ENCODE results near the gene URAD.
"Not testable (repeated sequence)": the region's sequence is repeated elsewhere in the genome, so short reads cannot be mapped to it uniquely, and the experiment has no call there.

Gene URAD

DNA sequence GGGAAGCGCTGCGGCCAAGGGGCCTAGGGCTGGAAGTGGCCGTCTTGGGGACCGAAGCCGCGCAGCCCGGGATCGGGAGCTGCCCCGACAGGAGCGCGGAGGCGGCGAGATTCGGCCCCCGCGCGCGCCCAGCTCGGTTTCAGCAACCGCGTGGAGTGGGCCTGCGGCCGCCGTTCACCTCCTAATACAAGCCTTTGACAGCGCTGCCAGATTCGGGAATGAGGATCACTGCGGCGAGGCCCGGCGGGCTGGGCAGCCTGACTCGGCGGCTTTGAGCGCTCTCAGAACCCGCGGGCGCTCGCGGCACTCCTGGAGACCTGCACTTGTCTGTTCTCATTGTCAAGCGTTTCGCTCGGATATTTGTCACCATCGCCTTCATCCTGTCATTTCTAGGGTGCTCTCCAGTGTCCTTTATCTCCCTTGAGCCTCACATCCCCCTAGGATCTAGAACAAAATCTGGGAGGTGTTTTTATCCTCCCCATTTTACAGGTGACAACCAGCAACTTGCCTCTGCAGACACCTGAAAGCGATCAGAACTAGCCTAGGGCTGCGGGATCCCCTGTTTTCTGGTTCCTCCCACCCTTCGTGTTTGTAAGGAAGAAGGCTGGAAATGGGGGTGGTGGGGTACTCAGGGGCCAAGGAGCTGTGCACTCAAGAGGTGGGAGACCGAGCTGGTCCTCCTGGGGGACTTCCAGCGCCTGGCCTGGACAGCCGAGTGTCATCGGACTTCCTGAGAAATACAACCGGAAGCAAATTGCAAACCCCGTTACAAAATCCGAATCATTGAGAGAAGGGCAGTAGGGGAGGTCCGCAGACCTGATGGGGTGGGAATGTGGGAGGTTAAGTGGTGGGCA is 17.9 kb downstream of the URAD start:
- DNase-seq (ENCODE audit: low read depth in 2 of 2) = no peak

DNA sequence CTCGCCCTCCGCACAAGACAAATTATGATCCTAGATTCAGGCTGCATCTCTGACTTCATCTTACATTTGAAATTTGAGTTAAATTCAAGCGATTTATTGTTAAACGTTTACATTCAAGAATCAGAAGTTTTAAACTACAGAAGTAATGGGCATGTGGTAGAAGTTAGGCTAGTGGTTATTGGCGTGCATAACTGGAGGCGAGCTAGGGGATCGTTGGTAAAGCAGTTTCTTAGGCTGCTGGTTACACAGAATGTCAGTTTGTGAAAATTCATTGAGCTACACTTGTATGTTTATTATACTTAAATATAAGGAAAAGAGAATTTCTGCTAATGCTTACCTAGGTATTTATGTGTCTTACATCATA is 18.6 kb downstream of the URAD start:
- DNase-seq (ENCODE audit: low read depth in 2 of 2) = no peak

DNA sequence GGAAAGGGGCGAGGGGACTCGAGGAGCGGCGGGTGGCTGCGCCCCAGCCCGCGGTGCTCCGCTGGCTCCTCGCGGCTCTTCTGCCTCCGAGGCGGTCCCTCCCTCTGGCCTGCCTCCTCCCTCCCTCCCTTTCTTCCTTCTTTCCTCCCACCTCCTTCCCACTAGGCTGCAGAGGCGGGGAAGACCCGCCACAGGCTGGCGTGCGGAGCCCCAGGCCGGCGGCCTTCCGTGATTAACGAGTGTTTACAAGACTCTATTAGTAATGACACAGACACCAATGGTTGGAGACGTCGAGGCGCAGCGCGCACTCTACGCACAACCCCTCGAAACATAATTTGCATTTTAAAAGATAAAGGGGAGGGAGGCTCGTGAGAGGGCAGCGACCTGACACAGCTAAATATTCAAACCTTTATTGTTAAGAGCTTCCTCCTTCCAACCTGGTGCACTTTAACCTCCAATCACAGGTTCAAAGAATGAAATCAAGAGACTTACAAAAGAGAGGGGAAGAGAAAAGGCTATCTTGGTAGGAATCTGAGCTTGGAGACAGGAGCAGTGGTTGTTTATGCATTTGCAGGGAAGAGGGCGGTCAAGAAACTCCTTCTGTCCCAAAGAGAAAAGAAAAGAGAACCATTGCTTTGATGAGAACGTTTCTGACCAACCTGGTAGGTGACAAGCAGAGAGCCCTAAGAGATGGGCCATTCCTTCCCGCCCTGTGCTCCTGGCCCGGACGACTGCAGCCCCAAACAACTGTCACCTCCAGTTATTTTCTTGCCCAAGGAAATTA is 19.2 kb downstream of the URAD start, which contains the start of gene CDX2:
CDX2 (minus strand) TSS at position 234 of the 784 bp plus-strand sequence. CDS start 309 bp downstream, outside the sequence.
- DNase-seq (ENCODE audit: low read depth in 2 of 2) = no peak

DNA sequence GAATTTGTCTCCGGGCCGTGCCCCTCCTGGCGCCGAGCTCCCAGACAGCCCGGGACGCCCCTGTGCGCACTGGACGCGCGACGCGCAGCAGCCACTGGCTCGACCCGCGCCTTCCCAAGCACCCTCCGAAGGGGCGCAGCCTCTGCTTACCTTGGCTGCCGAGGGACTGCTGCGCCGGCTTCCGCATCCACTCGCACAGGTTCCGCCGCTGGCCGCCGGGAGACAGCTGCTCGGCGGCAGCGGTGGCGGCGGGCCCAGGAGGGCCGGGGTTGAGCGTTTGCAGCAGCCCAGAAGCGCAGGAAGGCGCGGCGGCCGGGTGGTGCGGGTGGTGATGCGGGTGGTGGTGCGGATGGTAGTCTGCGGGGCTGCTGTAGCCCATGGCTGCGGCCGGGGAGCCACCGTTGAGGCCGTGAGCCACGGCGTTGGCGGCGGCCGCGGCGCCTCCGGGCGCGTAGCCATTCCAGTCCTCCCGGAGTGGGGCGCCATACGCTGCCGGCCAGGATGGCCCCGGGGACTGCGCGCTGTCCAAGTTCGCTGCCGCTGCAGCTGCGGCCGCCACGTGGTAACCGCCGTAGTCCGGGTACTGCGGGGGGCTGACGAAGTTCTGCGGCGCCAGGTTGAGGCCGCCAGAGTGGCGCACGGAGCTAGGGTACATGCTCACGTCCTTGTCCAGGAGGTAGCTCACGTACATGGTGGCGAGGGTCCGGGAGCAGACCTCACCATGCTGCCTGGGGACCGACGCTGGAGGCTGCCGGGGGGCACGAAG is 20.0 kb downstream of the URAD start:
- no peak for DNase-seq (ENCODE audit: low read depth in 2 of 2)

DNA sequence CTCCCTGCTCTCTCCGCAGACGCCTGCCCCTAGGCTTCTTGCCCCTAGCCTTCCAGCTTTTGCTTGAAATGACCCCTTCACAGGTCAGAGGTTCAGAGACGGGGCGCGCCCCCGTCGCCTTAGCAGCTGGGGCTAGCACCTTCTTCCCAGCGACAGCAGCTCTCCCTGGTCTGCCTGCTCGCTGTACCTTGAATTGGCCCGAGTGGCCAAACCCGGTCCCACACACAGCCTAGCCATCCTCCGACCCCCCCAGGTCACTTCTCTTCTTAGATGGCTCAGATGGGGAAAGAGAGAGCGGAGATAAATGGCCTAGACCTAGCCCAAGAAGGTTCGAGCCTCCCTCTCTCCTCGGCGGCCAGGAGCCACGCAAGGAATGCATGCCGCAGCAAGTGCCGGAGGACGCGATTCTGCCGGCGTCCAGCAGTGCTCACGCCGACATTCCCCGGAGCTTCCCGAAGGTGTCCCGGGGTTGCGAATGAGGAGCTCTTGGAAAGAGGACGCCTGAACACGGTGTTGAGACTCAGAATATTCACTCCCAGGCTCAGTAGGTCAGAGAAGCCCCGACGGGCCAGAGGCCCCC is 20.7 kb downstream of the URAD start:
- no peak for DNase-seq (ENCODE audit: low read depth in 2 of 2)

DNA sequence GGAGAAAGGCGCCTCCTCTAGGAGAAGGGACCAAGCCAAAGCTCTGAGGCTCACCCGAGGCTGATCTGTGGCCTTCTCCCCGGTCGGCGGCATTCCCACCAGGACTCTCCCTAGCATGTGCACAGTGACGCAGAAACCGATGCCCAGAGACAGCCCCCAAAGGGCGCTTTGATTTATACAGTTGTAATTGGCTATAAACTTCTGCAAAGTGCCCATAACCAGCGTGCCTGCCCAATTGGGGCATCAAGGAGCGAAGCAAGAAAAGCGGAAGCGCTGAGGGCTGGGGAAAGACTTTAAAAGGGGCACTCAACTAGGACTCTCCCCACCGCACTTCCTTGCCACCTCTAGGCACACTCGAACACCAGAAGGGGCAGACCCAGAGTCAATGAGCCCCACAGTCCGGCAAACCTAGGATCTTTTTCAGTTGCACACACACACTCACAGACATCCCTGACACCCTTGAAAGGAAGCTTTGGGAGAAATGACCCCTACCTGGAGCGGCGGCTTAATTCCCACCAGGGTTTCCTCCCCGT is 21.2 kb downstream of the URAD start:
- no peak for DNase-seq (ENCODE audit: low read depth in 2 of 2)

DNA sequence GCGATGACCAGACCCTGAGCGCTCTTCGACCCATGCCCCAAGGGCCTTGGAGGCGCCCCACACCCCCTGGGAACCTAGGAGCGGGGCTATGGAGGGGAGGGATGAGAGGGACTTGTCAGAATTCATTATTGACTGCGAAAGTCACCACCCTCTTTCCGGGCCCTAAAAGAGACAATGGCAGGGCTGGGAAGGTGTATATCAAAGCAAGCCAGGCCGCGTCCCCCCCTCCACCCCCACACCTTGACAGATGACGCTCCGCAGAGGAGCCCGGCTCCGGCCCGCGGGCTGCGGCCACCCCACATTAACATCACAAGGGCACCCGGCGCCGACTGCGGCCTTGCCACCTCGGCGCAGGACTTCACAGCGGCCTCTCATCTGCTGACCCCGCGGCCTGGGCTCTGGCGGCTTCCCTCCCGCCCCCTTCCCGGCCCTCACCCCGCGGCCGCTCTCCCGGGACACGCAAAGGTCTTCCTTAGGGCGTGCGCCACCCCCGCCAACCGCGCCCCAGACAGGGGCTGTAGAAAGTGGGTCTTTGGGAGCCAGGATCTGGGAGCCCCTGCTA is 21.8 kb downstream of the URAD start:
- no peak for DNase-seq (ENCODE audit: low read depth in 2 of 2)

DNA sequence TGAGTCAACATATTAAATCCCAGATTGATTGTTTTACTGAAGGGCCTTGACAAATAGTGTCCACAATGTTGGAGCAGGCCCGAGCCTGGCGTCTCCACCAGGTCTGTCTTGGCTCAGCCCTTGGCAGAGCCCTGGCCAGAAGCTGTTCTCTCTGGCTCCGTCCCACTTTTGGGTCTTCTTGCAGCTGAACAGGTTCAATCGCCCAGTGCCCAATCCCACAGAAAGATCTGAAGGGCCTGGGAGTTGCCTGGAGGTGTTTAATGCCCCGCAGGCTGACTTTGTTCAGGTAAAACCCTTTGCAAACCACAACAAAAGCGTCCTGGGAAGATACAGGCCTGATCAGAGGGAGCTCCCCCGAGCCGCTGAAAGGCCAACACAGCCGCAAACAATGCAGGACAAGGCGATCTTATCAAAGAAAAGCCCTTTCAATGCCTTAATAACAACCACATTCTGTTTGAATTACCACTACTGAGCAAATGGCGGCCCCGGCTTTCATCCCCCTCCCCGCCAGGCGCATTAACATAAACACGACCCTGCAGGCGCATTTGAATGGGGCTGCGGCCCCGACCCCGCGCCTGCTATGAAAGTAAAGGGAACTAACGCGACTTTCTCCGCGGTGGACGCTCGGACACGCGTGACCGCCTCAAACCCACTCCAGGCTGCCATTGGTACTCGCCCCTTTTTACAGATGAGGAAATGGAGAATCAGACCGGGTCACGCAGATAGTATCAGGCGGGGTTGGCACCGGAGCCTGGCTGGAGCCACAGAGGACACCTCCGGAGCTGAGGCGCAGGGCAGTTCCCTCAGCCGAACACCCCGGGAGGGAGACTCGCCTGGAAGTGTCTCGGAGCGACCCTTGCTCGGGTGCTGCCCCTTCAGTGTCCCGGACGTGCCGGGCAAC is 22.5 kb downstream of the URAD start:
- DNase-seq (ENCODE audit: low read depth in 2 of 2) = no peak

DNA sequence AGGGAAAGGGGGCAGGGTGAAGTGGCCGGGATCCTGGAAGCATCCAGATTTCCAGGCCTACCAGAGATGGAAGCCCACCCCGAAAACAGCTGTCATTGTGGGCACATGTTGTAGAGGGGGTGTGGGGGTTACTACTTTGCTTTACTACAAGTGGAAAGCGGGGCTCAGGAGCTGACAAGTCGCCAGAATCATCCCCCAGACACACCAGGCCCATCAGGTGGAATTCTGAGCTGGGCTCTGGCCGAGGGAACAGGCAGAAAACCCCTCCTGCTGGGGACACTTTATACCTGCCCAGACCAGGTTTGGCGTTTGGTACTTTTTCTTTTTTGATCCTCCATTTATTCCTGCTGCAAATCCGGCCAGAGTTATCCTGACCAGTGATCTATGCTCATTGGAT is 23.2 kb downstream of the URAD start:
- no peak for DNase-seq (ENCODE audit: low read depth in 2 of 2)

DNA sequence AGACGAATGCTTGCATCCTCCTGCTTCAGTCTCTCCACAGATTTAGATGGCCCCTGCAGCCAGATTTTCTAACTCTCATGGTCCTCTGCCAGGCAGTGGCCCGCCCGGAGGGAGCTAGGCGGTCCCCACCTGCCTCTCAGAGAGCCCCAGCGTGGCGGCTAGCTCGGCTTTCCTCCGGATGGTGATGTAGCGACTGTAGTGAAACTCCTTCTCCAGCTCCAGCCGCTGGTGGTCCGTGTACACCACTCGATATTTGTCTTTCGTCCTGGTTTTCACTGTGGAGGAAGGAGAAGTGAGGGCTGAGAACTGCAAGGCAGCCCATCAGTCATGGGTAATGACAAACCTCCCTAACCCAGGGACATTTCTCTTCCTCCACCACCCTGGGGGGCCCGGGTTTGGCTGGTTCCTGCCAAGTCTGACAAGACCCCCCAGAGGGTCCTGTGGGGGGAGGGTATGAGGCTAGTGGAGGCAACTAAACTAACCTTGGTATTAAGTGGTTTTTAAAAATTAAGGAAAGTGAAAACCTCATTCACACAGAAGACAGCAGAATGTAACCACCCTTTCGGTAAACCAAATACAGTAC is 23.7 kb downstream of the URAD start:
- DNase-seq (ENCODE audit: low read depth in 2 of 2) = no peak

DNA sequence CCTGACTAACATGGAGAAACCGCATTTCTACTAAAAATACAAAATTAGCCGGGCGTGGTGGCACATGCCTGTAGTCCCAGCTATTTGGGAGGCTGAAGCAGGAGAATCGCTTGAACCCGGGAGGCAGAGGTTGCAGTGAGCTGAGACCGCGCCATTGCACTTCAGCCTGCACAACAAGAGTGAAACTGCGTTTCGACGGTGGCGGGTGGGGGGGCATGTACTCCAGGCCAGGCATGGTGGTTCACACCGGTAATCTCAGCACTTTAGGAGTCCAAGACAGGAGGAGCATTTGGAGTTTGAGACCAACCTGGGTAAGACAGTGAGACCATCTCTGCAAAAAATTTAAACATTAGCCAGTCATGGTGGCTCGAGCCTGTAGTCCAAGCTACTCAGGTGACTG is 24.3 kb downstream of the URAD start:
- not testable (repeated sequence) for DNase-seq (ENCODE audit: low read depth in 2 of 2)

DNA sequence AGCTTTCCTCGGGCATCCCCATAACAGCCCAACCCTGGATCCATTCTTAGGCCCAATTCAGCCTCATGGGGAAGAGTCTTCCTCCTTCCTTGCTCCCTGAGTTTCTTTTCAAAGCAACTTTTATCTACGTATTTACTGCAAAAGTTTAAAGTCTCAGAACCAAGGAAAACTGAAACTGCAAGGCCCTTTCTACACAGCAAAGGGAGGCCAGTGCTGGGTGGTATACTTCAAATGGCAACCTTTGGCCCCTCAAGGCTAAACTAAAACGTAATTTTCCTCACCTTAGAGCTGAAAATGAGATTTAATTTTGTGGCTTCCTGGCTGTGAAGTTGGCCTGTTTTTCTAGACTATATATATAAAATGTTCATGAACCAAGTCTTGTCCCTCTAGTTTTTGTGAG is 25.0 kb downstream of the URAD start:
- no peak for DNase-seq (ENCODE audit: low read depth in 2 of 2)

DNA sequence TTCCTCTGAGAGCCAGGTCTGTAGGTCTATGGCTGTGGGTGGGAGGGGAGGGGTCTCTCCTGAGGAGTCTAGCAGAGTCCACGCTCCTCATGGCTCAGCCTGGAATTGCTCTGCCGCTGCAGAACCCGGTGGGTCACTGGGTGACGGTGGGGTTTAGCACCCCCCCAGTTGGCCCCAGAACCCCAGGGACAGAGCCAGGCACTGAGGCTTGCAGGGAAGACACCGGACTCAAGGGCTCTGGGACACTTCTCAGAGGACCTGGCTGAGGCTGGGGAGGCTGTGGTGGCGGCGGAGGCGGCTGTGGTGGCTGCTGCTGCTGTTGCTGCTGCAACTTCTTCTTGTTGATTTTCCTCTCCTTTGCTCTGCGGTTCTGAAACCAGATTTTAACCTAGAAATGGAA is 25.5 kb downstream of the URAD start:
- DNase-seq (ENCODE audit: low read depth in 2 of 2) = no peak

DNA sequence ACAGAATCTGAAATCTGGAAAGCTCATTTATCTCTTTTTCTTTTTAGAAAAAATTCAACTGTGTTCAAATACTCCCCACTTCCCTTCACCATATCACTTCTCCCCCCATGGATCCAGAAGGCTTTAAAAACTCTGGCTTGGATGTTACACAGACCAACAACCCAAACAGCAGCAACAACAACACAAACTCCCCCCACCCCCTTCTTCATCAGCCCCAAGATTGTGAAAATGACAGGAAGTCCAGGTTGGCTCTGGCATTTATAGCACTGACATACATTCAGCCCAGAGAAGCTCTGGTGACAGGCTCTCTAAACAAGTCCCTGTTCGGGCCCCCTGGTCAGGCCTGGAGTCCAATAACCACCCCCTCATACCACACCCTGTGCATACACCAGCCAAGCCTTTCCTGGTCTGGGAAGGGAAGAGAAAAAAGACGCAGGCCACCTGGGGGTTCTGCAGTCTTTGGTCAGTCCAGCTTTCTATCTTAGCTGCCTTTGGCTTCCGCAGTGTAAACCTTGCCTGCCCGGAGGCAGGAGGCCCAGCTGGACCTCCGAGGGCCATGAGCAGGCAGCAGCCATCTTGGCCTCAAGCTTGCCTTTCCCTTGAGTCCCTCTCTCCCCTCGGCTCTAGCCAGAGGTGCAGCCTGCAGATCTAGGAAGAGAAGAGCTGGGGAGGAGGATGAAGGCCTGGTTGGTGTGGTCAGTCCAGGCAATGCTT is 26.2 kb downstream of the URAD start:
- no peak for DNase-seq (ENCODE audit: low read depth in 2 of 2)

DNA sequence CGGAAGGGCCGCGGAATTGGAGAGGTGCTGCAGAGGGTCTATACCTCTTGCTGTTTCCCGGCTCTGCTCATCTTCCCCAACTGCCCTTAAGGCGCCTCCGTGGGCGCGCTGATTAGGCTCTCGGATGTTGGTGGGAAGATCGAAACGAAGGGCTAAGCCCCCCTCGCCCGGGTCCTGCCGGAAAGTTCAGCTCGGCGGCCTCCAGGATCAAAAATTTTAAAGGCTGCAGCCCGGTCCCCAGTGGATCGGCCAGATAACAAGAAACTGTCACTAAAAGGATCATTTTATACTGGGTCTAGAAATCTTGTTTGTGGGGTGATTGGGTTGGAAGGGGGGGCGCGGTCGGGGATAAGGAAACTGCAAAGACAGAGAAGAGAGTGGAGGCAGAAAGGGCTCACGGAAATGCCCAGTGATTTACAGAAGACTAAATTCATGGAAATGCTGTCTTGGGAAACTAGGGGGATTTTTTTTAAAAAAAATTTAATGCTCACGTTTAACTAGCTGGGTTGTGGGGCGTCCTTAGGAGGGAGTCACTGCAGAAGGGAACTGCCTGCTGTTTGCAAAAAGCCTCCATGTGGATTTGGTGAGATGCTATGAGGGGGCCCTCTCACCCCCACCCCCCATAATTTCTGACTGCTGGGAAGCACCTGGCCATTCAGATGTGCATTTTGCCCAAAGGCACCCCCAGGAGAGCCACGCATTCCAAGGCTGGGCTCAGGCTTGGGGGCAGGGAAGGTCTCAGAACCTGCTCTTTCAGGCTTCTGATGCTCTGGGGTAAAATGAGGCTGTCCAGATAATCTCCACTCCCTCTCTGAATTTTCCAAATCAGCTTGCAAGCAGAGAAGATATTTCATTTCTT is 27.0 kb downstream of the URAD start:
- no peak for DNase-seq (ENCODE audit: low read depth in 2 of 2)

DNA sequence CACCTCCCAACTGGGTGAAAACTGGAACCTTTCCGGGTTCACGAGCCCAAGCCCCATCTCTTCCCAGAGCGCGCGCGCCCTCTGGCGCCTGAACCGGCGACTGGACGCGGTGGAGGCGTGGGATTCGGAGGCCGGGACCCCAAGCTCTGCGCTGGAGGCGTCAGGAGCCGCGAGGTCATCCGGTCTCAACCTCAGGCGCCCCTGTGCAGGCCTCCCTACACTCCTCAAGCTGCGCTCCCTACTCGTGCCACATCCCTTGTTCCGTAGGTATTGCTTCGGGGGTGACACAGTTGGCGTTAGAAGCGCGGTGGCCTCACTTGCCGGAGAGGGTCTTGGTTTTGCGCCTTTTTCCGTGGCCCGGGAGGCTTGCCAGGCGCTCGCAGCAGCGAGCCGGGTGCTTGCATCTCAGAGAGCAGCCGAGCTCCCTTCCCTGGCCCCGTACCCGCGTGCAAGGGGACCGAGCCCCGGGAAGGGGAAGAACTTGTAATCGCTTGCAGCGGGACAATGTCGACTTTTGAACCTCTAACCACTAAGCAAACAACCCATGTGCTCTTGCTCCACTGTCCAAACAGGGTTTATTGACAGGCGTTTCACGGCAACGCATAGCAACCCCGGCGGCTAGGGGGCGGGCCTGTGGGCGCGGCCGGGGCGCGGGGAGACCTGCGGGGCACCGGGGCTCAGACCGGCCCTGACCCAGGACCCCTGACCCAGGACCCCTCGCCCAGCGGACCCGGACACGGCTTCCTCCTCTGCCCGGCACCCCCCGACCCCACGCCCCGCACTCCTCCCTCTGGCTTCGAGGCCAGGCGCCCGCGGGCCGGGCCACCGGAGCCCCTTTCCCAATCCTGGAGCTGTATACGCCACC is 27.9 kb downstream of the URAD start:
- no peak for DNase-seq (ENCODE audit: low read depth in 2 of 2)

DNA sequence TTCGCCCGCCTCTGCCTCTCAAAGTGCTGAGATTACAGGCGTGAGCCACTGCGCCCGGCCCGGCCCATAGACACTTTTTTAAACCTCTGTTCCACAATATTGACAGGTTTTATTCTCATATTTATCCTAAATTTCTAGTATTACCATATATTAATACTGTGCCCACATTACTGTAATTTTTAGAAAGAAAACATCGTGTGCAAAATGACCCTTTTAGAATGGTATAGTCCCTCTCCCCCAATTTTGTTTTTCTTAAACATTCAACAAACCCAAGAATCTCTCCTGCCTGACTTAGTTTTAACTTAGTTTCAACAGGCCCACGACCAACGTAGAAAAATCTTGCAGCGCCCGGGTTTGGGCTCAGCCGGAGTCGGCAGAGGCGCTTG is 28.5 kb downstream of the URAD start:
- DNase-seq (ENCODE audit: low read depth in 2 of 2) = no peak
